ENCODE results near the gene PAK6. TPM values are rescaled to one million over a fixed set of nuclear protein-coding genes. Genes with fewer than 3 reads are reported as not detected.

Gene PAK6
- total RNA-seq, 4 donors from 2014 or later: 0.72 to 1.5 TPM; not detected in 2

DNA sequence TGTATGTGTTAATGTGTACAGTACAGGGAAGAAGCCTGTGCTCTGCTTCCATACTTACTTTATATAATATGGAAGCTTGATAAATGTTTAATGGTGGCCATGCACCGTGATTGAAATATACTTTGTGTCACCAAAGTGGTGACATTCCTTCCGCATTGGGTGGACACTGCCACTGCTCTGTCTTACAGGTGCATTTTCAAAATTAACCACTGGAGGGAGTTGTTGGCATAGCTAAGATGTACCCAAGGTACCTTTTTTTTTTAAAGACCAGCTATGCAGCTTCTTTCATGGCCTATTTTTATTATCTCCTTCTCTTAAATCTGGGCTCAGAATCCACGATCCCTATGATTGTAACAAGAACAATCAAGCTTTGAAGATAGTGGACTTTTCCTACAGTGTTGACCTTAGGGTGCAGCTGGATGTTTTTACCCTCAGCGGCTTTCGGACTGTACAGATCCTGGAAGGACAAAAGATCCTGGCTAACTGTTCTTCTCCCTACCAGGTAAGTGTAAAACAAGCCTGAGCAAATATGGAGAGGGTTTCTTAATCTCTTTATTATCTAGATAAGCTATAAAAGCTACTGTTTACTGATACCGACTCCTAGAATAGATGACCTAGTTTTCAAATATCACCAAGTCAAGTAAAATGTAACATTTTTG, 21.6 kb upstream of the PAK6 start:
- peak in 2 of 3 donors; percentile 1 to 79 for TF ChIP-seq CTCF (IDR thresholded peaks at IDR 0.05)
- peak; percentile 83 for ATAC-seq (ENCODE audit: low FRiP score)
- DNase-seq (ENCODE audit: low spot score): no peak

GRCh38 chr15:40219801-40220200, 19.1 kb upstream of the PAK6 start:
- no peak for ATAC-seq (ENCODE audit: low FRiP score)
- TF ChIP-seq CTCF (IDR thresholded peaks at IDR 0.05): no peak
- no peak for DNase-seq (ENCODE audit: low spot score)

GRCh38 chr15:40222131-40222530, 16.7 kb upstream of the PAK6 start:
- TF ChIP-seq CTCF (IDR thresholded peaks at IDR 0.05): no peak
- DNase-seq (ENCODE audit: low spot score): no peak
- ATAC-seq (ENCODE audit: low FRiP score): no peak

DNA sequence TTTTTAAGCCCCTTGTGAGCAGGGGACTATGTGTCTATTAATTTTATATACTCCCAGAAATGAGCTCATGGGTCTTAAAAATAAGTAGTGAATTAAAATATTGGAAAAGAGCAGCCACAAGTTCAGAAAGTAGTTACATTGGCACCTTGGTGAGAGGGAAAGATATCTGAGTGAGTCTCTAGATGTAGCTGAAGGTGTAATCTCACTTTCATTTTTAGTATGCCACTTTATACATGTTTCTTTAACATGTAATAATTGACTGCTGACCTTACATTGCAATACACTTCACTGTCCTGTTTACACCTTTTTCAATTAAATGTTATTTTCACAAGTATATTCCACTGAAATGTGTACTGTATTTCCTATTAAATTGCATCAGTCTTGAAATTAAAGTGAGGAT, 12.1 kb upstream of the PAK6 start:
- no peak for DNase-seq (ENCODE audit: low spot score)
- ATAC-seq (ENCODE audit: low FRiP score): no peak
- TF ChIP-seq CTCF (IDR thresholded peaks at IDR 0.05): no peak

DNA sequence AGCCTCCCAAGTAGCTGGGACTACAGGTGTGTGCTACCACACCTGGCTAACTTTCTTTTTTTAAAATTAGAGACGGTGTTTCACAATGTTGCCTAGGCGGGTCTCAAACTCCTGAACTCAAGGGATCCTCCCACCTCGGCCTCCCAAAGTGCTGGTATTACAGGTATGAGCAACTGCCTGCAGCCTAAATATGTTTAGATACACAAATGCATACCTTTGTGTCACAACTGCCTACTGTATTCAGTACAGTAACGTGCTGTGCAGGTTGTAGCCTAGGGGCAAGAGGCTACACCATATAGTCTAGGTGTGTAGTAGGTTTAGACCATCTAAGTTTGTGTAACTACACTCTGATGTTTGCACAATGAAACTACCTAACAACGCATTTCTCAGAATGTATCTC, 9.5 kb upstream of the PAK6 start:
- ATAC-seq (ENCODE audit: low FRiP score) (no peak), DNase-seq (ENCODE audit: low spot score) (no peak)
- no peak for TF ChIP-seq CTCF (IDR thresholded peaks at IDR 0.05)

GRCh38 chr15:40229956-40230355, 8.9 kb upstream of the PAK6 start:
- no peak for TF ChIP-seq CTCF (IDR thresholded peaks at IDR 0.05)

GRCh38 chr15:40232625-40233070, 6.2 kb upstream of the PAK6 start:
- DNase-seq (ENCODE audit: low spot score) (no peak), ATAC-seq (ENCODE audit: low FRiP score) (no peak)
- no peak for TF ChIP-seq CTCF (IDR thresholded peaks at IDR 0.05)

More at GRCh38 chr15:40229956-40230355, 8.9 kb upstream of the PAK6 start:
- DNase-seq (ENCODE audit: low spot score) (no peak), ATAC-seq (ENCODE audit: low FRiP score) (no peak)

All from omental fat pad (tissue), 4 donors.